ENCODE measurements around the gene TMEM74B.

GRCh38 chr20:1171461-1172093, 13.2 kb downstream of the TMEM74B start:
- no peak for TF ChIP-seq CTCF (IDR thresholded peaks at IDR 0.05)
- no peak for TF ChIP-seq POLR2A (IDR thresholded peaks at IDR 0.05)
